Neutrophil (primary cell): Measurements from ENCODE around the gene DUS2.
A peak's percentile ranks its signal among the peaks of the same experiment; 100 is the strongest.

Experiments used
- H3K27ac ChIP-seq: fragments of 200-600 bp; sonication (generic); 2 replicates; pipeline ENCODE4 v1.5.1; 2016; ENCODE audit warnings: mild to moderate bottlenecking, moderate library complexity
- H3K27me3 ChIP-seq: fragments of 200-600 bp; sonication (generic); 2 replicates; pipeline ENCODE4 v1.6.0; 2016; ENCODE audit warnings: mild to moderate bottlenecking
- H3K36me3 ChIP-seq: fragments of 200-600 bp; sonication (generic); 2 replicates; pipeline ENCODE4 v1.5.1; 2017
- H3K4me1 ChIP-seq, 2 experiments: fragments of 200-600 bp in 1 of 2; sonication (generic) in 1 of 2; 1 replicate in 1 of 2; 2 replicates in 1 of 2; pipeline versions ENCODE4 v1.5.1 to v1.6.1; 2013 to 2016; ENCODE audit warnings: low read depth in 1 of 2, low read length in 1 of 2, mild to moderate bottlenecking in 1 of 2, moderate library complexity in 1 of 2; ENCODE audit not compliant: control insufficient read depth in 1 of 2, insufficient read depth in 1 of 2
- H3K4me3 ChIP-seq, 2 experiments: fragments of 200-600 bp in 1 of 2; sonication (generic) in 1 of 2; 1 replicate in 1 of 2; 2 replicates in 1 of 2; pipeline ENCODE4 v1.5.1; 2013 to 2016; ENCODE audit warnings: low read depth in 1 of 2, low read length in 1 of 2, mild to moderate bottlenecking in 1 of 2, moderate library complexity in 1 of 2
- H3K9me3 ChIP-seq: fragments of 200-600 bp; sonication (generic); 2 replicates; pipeline ENCODE4 v1.5.1; 2016
- TF ChIP-seq, protein P1 (sequence below): fragments of 200-600 bp; sonication (generic); IDR thresholded peaks from 2 replicates; pipeline ENCODE4 v1.5.1; 2016; ENCODE audit warnings: antibody characterized with exemption

DUS2 gene

DNA sequence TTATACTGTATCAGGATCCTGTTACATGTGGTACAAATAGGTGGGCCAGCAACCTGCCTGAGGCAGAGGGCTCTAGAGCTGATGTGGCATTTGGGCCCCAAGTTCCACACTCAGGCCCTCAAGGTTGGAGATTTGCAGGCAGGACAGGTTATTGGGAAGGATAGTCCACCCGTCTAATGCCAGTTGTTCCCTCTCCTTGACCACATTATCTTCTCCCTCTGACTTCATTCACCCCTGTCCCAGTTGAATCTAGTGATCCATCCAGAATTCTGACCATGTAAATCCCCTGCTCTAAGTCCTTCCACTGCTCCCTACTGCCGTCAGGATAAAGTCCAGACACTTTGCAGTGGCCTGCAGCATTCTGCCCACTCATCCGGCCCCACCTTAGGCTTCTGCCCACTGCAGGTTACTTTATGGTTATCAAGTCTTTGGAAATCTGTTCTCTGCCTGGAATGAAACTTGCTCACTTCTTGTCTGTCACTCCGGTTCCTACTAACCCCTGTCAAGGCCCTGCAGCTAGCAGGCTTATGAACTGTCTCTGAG lies 60.2 kb downstream of the DUS2 start:
- H3K27ac ChIP-seq: peak overlapping the region; percentile 95
- peaks cover 84 to 86% of the 10 kb centered on the region in 2 experiments for H3K4me1 ChIP-seq
- H3K36me3 ChIP-seq: no peaks in the 10 kb centered on the region
- no peaks in the 10 kb centered on the region for H3K27me3 ChIP-seq
- H3K9me3 ChIP-seq: no peaks in the 10 kb centered on the region
- H3K4me3 ChIP-seq: peak overlapping the region in 1 of 2 experiments; percentile 94
- TF ChIP-seq, protein P1, sequence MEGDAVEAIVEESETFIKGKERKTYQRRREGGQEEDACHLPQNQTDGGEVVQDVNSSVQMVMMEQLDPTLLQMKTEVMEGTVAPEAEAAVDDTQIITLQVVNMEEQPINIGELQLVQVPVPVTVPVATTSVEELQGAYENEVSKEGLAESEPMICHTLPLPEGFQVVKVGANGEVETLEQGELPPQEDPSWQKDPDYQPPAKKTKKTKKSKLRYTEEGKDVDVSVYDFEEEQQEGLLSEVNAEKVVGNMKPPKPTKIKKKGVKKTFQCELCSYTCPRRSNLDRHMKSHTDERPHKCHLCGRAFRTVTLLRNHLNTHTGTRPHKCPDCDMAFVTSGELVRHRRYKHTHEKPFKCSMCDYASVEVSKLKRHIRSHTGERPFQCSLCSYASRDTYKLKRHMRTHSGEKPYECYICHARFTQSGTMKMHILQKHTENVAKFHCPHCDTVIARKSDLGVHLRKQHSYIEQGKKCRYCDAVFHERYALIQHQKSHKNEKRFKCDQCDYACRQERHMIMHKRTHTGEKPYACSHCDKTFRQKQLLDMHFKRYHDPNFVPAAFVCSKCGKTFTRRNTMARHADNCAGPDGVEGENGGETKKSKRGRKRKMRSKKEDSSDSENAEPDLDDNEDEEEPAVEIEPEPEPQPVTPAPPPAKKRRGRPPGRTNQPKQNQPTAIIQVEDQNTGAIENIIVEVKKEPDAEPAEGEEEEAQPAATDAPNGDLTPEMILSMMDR: no peak

DNA sequence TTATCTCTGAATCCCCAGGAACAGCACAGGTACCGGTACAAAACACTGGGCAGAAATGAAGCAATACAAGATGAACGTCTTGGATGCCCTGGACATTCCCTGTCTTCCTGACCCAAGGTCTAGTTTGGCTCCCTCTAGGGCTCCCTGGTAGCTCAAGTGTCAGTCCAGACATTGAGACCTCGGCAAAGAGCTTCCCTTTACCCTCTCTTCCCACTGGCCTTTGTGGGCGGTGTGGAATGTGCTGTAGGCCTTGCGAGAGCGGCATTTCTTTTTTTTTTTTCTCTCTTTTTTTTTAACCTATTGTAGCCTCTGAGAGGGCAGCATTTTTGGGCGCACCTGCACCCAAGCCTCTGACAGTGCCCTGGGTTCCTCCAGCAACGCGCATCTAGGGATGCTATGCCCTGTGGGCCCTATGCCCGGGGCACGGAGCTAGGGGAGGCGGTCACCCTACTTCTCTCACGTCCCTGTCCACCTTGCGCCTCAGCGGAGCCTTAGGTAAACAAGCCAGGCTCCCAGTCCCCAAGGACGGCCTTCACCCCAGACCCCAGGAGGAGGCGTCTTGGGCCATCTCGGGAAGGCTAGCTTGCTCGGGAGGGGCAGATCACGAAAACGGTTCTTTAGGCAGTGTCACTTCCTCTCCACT lies 60.9 kb downstream of the DUS2 start:
- Histone ChIP-seq H3K27ac (peak overlapping the region; percentile 95), H3K36me3 (no peaks in the 10 kb centered on the region), H3K4me3 (peak overlapping the region; percentile 63 to 94), H3K9me3 (no peaks in the 10 kb centered on the region), H3K27me3 (no peaks in the 10 kb centered on the region), H3K4me1 (peaks cover 80 to 84% of the 10 kb centered on the region in 2 experiments)
- TF ChIP-seq, protein P1: no peak

DNA sequence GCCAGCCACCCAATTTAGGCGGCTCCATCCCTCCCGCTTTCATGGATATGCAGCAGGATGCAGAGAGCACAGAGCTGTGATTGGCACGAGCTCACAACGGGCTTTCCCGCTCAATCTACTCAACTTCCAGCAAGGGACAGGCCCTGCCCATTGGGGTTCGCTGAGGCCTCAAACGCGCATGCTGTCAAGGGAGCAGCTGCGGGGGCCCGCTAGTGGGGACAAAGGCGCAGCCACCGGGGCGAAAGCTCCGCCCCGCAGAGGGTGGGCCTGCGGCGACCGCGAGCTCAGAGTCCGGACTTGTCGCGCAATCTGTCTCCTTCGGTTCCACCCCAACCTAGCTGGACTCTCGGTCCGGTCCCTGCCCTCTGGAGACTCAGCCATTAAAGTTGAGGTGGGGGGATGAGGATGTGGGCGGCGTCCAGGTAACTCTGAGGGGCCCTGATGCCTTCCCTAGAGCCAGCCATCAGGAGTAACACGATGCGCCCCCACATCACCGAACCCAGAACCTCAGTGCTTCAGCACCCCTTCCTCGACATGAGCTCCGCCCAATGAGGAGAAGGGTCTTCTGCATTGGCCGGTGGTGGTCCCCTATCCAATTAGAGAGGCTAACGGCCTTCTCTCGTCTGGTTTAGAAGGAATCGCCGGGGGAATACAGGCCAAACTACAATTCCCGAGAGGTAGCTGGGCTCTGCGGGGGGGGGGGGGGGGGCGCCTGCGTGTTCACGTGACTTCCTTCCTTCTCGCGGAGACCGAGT lies 61.6 kb downstream of the DUS2 start:
- Histone ChIP-seq H3K9me3 (no peaks in the 10 kb centered on the region), H3K27me3 (no peaks in the 10 kb centered on the region), H3K27ac (peak overlapping the region; percentile 95), H3K4me3 (peak overlapping the region; percentile 63 to 94), H3K36me3 (no peaks in the 10 kb centered on the region), H3K4me1 (peaks cover 73 to 80% of the 10 kb centered on the region in 2 experiments)
- TF ChIP-seq, protein P1: peak; percentile 59

DNA sequence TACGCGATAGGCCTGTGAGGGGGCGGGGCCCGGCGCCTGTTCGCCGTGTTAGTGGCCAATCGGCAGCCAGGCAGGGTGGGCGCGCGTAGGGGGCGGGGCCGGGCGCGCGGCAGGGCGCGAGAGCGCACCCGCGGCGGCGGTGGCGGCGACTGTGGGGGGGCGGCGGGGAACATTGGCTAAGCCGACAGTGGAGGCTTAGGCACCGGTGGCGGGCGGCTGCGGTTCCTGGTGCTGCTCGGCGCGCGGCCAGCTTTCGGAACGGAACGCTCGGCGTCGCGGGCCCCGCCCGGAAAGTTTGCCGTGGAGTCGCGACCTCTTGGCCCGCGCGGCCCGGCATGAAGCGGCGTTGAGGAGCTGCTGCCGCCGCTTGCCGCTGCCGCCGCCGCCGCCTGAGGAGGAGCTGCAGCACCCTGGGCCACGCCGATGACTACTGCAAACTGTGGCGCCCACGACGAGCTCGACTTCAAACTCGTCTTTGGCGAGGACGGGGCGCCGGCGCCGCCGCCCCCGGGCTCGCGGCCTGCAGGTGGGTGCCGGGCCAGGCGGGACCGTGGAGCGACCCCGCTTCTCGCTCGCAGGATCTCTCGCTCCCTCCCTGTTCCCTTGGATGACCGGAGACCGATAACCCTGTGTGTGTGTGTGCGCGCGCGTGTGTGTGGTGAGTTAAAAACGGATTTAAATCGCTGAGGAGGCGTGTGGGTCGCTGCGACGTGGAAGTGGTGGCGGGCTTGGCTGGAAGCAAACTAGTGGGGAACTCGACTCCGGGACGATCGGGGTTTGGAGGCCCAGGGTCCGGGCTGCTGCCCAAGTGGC lies 62.4 kb downstream of the DUS2 start, which contains the start of gene NFATC3:
Gene NFATC3, plus strand, starts transcription at position 112 of the 813 bp plus-strand sequence. Its CDS starts 312 bp downstream, at position 424.
- Histone ChIP-seq H3K36me3 (no peaks in the 10 kb centered on the region), H3K9me3 (no peaks in the 10 kb centered on the region), H3K4me3 (peak within 1 kb of the TSS; percentile 63 to 94), H3K27me3 (no peaks in the 10 kb centered on the region), H3K4me1 (peaks cover 69 to 80% of the 10 kb centered on the region in 2 experiments), H3K27ac (peak within 1 kb of the TSS; percentile 95)
- TF ChIP-seq, protein P1: peak; percentile 31

DNA sequence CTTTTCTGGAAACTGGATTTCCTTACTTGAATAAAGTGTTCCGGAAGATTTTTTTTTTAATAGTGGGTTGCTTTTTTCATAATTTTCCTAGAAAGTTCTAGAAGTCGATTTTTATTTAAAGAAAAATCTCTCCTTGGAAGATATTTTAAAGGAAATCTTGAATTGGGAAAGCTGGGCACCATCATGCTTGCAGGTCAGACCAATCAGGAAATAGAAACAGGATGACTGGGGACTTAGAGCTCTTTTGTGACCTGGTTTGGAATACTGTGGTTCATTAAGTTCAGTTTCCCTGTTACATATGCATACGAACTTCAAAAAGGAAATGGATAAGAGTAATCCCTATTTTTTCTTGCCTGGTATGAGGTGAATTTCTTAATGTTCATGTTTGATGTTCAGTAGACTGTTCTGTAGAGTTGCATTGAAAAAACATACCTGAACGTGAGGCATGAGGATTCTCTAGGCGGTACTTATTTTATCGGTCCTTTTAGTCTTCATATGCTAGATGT lies 63.3 kb downstream of the DUS2 start:
- peaks cover 67 to 79% of the 10 kb centered on the region in 2 experiments for H3K4me1 ChIP-seq

More for the DNA sequence above, 63.3 kb downstream of the DUS2 start:
- Histone ChIP-seq H3K27me3 (no peaks in the 10 kb centered on the region), H3K27ac (peak overlapping the region; percentile 95), H3K9me3 (no peaks in the 10 kb centered on the region), H3K4me3 (peak overlapping the region; percentile 63 to 94), H3K36me3 (no peaks in the 10 kb centered on the region)
- TF ChIP-seq, protein P1: no peak
